Islet precursor cell (in vitro differentiated cells): Measurements from ENCODE around the gene UTP14C.
"Not testable (repeated sequence)": the region's sequence is repeated elsewhere in the genome, so short reads cannot be mapped to it uniquely, and the experiment has no call there.

Source experiments
- DNase-seq: peaks from one replicate; pipeline ENCODE4 v3.0.0-alpha.2; 2018

The UTP14C gene

DNA sequence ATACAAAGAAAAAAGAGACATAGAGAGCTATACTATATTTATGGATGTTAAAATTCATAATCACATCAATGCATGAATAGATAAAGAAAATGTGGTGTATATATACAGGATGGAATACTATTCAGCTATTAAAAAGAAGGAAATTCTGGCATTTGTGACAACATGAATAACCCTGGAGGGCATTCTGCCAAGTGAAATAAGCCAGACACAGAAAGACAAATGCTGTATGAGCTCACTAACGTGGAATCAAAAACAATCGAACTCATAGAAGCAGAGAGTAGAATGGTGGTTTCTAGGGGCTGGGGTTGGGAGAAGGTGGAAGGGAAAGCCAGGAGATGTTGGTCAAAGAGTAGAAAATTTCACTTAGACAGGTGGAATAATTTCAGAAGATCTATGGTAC is 24.0 kb downstream of the UTP14C start:
- no peak for DNase-seq

DNA sequence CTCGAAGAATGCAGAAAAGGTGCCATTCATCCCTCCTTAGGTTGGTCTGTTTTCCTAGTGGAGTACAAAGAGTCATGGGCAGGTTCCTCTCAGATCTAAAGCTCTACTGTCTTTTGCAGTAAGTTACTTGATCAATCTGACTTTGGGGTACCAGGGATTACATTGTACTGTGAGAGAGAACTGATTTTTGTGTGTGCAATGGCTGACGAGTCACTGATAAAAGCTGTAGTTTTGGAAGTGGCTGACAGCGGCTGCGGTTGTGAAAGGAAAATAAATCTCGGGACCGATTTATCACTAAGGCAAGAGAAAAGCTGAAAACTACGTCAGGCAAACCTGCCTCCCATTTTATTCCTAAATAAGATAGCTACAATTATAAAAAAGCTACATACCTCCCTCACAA is 26.9 kb downstream of the UTP14C start:
- DNase-seq = no peak

DNA sequence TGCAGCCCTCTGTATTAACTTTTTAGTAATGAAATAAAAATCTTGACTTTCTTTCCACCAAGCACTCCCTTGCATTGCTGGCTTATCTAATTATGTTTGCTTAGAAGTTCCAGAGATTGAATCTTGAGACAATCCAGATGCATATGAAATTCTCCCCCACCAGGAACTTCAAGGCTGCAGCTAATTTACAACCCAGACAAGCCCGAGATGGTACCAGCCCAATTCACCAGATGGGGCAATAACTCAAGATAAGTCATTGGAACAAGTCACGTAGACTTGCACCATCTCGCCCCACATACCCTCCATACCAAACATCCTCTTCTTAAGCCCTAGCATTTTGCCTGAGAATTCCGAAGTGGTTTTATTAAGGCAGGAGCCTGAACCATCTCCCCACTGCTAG is 29.0 kb downstream of the UTP14C start:
- DNase-seq = peak; percentile 64

DNA sequence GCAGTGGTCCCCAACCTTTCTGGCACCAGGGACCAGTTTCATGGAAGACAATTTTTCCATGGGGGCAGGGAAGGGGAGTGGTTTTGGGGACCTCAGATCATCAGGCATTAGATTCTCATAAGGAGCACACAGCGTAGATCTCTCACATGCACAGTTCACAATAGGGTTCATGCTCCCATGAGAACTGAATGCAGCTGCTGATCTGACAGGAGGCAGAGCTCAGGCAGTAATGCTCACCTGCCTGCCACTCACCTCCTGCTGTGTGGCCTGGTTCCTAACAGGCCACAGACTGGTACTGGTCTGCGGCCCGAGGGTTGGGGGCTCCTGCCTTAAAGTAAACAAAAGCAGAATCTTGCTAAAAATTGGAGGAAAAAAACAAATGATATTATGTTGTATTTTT is 36.6 kb downstream of the UTP14C start:
- DNase-seq = not testable (repeated sequence)

DNA sequence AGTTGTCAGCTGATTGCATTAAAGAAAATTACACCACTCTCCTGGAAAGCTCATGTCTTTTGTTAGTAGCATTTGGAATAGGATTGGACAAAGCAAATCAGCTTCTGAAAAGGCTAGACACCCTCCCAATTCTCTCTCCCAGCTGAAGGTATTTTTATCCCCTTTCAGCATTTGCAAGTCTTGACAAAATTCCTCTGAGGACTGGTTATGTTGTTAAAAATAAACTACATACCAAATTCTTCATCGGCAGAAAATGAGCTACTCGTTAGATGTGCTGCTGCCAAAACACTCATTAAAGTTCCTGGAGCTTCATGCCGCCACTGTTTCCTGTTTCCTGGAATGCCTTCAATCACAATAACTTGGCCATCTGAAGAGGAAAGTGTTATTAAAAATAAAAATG is 37.1 kb downstream of the UTP14C start:
- DNase-seq = no peak

DNA sequence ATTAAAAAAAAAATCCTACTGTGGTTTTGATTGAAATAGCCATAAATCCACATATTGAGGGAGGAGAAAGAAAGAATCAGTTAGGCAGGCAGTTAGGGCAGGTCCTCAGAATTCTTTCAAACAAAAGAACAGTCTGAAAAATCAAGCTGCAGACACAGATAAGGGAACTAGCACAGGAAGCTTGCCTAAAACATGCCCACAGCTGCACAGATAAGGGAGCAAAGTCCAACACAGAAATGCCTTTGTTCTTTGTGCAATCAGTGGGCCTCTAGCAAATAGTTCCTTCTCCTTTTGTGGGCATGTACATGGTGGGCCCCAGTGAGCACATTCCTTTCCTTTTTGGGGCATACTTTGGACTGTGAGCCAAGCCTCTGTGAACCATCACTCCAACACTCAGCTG is 42.7 kb downstream of the UTP14C start:
- no peak for DNase-seq

DNA sequence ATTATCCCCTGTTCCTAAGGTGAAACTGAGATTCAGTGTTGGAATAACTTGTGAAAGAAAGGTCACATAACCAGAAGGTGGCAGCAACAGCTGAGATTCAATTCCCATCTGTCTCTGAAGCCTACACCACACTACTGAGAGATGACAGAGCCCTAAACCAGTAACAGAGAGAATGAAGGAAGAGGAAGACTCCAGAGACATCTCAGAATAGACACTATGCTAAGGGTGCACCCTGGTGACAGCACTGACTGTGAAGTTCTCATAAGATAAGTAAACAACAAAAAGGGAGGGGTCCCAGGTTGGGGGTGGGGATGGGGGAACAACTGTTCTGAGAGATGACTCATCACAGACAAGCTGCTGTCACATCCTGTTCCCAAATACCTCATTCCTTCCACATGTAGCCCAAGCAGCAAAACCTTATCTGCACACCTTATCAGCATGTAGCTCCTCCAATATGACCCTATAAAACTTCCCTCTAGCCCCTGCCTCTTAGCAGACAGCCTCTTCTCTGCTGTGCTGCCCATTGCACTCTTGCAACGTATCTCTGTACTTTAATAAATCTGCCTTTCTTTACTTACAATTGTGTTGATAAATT is 46.5 kb downstream of the UTP14C start:
- peak; percentile 62 for DNase-seq
